GM19467 (cell line): ENCODE results near the gene CISD3.

ENCODE experiments used
- ATAC-seq: cut with Tn5 transposase; IDR thresholded peaks from one replicate; pipeline ENCODE4 v1.9.1; 2021; ENCODE audit warnings: mild to moderate bottlenecking, moderate library complexity; ENCODE audit not compliant: unreplicated experiment

Gene CISD3

DNA sequence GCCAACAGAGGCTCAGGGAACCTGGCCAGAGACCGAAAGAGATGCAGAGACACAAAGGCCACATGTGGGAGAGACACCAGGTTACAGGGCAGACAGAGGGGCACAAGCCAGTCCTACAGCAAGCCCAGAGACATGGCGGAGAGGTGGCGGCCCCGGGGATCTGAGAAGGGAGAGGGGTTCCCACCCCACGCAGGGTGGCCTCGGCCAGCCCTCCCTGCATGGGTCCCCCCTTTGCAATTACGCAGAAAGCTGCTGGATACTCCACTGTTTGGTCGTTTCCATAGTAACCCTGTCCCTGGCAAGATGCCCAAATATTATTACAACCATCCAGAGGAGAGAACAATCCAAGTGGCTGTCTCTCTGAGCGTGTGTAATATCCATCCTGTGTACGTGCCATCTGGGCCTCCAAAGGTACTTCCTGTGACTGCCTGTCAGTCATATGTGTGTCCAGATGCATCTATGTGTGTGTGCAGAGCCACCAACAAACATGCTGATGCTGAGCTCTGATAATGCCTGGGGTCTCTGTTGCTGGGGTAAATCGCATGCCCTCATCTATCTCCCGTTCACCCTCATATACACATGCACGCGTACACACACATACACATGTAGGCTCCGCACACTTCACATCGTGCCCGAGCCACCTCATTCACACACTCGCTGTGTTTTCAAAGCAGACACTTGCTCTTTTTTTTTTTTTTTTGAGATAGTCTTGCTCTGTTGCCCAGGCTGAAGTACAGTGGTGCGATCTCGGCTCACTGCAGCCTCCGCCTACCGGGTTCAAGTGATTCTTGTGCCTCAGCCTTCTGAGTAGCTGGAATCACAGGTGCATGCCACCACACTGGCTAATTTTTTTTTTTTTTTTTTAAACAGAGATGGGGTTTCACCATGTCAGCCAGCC lies 12.5 kb downstream of the CISD3 start:
- no peak for ATAC-seq

DNA sequence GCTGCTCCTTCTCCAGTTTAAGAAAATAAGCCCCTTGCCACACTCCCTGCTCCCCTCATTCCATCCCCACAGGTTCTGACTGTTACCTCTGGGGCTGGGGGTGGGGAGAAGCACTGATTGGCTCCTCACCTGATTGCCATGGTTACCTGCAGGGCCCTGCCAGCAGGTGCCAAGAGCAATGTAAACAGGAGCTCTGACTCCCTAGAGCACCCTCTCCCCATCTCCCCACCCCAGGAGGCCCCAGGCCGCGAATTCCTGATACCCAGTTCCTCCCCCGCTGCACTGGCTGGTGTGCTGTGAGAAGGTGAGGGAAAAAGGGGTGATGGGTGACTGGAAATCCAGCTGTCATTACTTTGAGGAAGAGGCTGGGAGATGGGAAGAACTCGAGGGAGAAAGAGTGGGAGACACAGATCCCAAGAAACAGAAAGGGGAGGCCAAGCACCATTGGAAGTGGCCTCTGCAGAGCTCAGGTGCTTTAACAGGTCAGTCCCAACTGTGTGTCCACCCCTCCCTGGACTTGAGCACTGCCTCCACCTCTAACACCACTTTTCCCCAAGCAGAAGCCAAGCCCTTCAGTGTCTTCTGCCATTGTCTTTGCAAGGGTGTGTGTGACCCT lies 13.5 kb downstream of the CISD3 start:
- no peak for ATAC-seq

DNA sequence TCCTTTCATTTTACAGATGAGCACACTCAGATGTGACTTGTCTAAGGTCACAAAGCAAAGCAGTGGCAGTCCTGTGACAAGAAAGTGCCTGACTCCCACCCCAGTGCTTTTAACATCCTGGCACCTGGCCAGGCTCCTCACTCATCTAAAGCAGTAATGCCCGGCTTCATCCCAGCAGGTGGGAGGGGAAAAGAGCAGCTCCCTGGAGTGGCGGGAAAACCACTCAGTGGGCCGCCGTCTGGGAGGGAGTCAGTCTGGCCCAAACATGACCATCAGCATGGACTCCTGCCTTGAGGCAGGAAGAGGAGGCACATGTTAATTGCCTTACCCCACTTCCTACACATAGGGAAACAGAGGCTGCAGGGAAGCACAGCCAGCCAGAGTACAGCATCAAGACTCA lies 15.4 kb downstream of the CISD3 start:
- no peak for ATAC-seq

DNA sequence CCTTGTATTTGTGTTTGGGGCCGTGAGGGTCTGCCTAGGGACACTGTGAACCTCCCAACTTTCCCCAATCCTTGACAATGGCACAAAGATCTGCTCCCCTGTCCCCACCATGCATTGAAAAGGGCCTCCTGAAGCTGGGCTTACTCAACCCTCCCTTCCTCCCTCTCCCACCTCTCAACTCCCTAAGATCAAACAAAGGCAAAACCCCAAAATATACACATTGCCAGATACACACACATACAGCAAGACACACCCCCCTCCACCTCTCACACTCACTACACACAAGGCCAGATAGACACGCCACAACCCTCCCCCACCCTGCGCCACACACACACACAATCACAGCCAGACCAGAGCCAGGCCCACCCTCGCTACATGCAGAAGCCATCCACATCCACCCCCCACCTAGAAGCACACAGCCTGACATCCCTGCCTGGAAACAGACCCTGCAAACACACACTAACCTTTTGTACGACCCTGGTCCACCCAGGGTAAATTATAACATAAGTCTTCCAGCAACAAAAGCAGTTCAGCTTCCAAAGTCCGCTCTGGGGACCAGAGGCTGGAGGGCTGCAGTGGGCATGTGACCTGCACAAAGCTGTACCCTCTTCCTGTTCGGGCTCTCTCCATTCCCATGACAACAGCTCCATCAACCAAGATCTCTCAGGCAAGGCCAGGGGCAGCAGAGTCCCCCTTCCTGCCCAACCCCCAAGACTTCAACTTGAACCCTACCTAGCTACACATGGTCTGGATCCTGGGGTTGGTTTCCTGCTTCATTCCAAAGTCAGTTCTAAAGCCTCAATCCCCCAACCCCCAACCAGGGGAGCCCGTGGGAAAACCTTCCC lies 16.1 kb downstream of the CISD3 start:
- ATAC-seq, result no peak

DNA sequence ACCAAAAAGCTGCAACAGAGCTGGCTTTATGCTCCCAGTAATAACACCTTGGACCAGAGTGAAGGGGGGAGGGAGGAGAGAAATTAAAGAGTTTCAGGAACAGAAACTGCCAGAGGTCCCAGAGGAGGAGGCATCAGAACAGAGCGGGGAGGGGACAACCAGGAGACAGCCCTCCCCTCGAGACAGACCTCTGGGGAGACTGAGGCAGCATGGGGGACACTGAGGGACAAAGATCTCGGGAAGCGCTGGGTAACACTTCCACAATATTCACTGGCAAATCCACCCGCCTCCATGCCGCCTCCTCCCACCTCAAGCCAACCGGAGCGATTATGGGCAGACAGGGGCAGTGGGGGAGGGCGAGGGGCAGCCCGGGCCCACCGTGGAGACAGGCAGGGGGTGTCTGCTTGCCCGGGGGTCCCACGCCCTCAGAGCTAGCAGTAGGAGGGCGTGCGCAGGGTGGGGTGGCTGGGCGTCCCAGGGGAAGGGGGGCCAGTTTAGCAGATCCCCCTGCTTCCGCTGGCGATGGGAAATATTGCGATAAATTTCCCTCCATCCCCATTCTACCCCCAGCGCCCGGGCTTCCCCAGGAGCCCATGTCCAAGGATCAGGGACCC lies 16.8 kb downstream of the CISD3 start:
- ATAC-seq, result no peak

DNA sequence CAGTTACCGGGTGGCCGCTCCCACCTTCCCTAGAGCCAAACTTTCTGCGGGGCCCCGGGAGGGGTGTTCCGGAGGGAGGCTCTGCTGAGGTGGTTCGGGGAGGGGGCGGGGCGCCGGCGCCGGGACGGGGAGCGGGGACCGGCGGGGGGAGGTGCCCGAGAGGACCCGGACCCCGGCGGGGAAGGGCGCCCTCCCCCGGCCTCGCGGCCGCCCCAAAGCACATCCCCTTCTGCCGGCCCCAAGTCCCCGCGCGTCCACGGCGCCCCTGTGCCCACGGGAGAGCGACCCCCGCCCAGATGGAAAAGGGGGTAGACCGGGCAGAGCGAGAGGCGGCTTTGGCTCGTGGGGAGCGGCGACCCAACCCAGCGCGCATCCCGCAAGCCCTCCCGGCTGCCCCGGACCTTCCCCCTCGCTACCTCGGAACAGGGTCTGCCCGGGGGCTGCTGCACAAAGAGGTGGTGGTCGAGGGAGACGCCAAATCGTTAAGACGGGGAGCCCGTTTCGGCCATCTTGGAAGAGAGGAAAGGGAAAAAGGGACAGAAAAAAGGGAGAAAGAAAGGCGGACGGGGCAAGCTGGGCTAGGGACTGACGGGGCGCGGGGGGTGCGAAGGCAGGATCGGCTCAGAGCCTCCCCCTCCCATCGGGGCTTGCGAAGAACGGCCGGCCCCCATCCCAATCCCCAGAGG lies 17.5 kb downstream of the CISD3 start:
- ATAC-seq, result no peak

DNA sequence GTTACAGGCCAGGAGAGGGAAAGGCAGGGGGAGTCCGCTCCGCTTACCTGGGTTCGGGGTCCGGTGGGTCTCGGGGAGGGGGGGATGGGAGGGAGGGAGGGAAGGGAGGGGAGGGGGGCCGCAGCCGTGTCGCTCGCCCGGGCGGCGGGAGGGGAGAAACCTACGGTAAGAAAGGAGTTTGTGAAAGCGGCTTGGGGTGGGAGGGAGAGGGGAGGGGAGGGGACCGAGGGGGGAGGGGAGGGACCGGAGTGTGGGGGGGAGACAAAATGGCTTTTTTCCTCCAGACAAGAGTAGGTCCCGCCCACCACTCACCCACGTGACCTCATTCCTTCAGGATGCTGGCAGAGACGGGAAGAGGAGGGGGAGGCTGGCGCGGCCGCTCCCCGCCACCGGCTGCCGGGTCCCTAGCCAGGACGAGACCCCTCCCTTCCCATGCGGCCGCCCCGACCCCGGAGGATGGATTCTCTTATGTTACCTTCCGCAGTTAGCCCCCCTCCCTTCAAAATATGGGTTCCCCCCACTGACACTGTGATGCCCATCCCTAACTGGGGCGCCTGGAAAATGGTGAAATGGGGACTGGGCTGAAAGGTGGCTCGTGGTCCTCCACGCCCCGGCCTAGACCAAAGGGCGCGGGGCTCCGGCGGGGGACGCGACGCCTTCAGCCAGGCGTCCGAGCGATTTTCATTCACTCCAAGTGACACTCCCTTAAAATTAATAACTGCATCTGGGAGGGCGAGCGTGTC lies 18.2 kb downstream of the CISD3 start, which contains the start of gene PCGF2:
TSS of gene PCGF2 (minus strand) at position 188 of the 743 bp plus-strand sequence. CDS start 7,934 bp downstream, outside the sequence.
- no peak for ATAC-seq

DNA sequence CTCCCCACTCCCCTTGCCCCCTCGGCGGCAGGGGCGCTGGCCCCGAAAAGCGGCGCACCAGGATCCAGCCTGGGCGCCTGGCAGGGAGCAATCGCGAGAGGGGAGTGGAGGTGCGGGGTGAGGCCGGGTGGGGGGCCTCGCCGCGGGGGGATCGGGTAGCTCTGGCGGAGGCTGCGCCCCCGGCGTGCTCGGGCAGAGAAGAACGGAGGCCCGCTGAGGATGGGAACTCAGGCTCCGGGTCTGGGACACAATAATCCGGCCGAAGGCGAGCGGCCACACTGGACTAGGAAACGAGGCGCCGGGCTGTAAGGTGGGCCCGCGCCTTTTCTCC lies 18.7 kb downstream of the CISD3 start:
- no peak for ATAC-seq

DNA sequence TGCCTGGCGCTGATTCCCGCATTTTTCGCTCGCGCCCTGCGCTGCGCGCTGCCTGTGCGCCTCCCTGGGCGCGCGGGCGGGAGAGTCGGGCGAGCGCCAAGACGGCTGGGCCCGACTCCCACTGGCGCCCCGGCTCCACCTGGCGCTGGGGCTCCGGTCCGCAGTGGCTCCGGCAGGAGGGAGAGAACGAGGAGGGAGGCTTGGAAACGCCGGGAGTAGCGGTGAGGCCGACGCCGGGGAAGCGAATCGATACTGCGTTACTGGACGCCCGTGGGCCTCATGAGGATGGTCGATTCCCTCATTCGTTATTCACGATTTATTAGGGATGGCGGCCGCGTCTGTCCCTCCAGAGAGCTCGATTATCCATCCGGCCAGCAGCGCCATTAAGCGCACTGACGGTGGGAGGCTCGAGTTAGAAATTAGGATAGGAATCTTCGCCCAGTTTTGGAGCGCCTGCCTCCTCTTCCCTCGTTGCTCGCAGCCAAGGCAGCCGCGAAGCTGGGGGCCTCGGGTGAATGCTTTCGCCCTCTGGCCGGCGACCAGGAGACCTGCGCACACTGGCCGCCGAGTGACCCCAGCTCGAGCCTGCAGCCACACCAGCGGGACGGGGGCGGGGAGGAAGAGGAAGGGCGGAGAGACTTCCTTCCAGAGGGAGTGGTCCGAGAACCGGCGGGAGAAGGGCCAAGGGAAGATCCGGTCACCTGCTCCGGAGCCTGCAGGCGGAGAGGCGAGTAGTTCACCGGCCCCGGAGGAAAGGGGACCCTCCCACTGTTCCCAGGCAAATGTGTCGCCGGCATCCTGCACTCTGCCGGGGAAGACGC lies 19.3 kb downstream of the CISD3 start:
- ATAC-seq, result no peak

DNA sequence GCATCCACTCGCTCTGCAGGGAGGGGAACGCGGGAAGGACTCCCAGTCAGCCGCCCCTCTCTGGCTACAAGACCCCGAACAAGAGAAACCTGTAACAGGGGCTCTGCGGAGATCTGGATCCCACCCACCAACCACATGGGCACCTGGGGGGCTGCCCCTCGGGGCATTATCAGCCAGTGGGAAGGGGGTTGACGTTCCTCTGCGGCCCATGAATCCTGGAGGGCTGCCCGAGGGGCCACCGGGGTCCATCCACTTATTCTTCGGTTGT lies 19.8 kb downstream of the CISD3 start:
- no peak for ATAC-seq

DNA sequence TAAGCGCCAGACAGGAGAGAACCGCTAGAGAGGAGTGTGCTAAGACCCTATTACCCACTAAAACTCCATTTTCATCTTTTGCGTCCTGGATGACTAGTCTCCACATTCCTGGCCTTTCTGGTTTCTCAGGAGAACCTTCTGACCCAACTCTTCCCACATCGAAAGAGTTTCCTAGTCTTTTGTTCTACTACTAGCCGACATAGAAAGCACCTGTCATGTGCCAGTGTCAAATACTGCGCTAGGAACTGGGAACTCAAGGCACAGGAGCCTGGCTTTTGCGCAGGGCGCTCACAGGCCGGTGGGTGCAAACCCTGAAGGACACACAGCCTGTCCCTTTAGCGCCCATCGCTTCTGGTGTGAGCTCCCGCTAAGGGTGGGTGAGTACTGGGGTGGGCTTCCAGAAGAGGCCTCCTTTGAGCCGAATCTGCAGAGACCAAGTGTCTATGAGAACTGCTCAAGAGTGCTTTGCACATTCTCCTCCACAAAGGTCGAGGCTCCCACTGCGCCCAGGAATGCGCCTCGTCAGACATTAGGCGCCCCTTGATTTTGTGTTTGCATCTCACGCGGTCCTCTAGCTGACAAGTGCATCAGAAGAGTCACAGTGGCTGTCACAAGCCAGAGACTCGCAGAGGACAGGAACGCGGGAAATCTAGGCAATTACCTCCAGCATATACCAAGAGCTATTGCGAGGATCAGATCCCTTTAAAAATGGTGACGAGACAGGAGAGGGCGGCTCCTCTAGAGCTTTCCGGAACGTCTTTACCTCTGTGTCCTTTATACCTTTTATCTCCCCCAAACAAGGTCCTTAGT lies 20.4 kb downstream of the CISD3 start:
- no peak for ATAC-seq

DNA sequence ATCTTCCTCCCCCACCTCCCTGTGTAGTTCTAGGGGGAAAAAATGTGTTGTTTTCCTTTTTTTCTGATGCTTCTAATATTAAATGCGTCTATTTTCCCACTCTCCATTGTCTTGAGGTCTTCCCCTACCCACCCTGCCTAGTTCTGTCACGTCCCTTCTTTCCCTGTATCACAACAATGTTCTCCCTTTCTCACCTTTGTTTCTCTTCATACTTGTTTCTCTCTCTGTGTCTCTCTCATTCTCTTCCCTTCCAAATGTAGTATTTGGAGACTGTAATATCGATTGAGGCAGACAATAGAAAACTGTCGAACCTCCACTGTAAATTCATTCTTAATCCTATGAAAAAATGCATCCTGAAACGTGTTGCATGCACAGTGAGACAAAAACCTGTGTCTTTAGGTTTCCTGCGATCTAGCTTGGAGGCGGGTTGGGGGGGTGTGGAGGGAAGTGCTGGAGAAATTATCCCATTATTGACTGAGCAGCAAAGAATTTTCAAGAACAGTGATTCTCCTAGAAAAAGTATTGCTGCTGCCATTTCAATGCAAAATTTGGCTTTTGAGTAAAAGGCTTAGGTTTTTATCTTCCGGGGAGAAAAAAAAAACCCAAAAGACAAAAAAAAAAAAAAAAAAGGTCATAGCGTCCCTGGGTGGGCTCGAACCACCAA lies 21.1 kb downstream of the CISD3 start:
- no peak for ATAC-seq

DNA sequence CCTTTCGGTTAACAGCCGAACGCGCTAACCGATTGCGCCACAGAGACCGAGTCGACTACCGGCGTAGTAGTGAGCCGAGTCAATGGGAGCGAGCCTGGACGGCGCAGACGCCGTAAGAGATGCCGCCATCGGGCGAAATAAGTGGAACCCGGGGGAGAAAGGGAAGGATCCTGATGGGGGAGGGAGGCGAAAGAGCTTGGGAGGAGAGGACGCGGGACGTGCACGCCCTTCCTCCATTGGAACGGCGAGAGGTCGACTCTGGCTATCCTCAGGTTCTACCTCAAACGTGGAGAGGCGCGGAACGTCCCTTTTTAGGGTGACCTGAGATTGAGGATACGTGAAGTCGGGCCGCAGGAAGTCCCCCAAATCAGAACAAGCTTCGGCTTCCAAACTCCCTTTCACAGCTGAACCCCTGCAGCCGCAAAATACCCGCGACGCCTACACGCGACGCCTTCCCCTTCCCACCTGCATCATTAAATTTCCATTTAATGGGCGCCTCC lies 21.7 kb downstream of the CISD3 start:
- peak; percentile 19 for ATAC-seq

DNA sequence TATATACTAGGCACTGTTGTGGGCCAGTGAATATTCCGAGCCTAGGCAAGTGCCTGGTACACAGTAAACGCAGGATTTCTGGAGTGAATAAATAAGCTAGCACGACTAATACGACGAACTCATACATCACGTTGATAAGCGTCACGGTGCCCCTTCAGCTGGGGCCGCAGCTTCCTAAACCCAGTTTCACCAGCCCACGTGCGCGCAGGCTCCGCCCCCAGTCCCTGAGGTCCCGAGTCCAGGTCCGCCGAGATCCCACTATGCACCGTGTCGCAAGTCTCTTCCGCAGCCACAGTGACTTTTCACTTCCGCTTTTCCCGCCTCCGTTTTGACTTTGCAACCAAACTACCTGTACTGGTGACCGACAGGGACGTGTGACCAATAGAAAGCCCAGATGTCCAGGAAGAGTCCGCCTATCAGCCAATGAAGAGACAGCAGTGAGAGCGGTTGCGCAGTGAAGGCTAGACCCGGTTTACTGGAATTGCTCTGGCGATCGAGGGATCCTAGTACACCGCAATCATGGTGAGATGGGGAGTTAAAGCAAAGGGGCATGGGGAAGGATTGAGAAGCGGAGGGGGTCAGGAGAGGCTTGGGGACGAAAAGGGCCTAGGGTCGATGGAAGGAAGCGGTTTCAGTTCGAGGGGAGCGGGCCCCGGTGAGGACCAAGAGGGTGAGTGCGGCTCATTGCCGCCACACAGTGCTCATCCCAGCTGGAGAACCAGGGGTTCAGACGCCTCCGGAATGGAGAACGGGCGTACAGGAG lies 22.3 kb downstream of the CISD3 start, which contains the start of gene PSMB3:
TSS of gene PSMB3 (plus strand) at position 434 of the 763 bp plus-strand sequence. CDS start at position 520, 86 bp downstream.
- peak; percentile 81 for ATAC-seq

DNA sequence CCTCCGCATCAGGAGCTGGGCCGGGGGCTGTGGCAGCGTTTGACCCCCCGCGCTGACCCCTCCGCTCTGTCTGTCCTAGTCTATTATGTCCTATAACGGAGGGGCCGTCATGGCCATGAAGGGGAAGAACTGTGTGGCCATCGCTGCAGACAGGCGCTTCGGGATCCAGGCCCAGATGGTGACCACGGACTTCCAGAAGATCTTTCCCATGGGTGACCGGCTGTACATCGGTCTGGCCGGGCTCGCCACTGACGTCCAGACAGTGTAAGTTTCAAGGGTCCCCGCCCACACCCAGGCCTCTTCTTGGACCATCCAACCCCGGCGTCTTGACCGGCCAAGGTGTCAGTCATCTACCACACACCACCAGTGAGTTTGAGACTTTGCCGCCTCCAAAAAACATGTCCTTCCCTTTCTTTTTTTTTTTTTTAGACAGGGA lies 22.9 kb downstream of the CISD3 start:
- no peak for ATAC-seq

DNA sequence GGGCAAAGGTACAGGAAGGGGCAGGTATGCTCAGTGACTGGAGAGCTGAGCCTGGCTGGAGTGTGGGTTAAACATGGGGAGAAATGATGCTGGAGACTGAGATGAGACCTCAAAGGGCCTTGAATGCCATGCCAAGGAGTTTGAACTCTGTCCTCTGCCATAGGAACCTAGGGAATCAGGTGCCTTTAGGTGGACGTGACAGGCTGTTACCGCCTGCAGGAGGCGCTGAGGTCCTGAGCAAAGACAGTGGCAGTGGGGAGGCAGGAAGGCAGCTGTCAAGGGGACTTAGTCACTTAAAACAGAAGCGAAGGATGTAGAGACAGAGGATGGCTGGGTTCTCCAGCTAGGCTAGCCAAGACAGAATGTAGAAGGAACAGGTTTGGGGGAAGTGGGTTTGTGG lies 31.5 kb downstream of the CISD3 start:
- ATAC-seq, result no peak

DNA sequence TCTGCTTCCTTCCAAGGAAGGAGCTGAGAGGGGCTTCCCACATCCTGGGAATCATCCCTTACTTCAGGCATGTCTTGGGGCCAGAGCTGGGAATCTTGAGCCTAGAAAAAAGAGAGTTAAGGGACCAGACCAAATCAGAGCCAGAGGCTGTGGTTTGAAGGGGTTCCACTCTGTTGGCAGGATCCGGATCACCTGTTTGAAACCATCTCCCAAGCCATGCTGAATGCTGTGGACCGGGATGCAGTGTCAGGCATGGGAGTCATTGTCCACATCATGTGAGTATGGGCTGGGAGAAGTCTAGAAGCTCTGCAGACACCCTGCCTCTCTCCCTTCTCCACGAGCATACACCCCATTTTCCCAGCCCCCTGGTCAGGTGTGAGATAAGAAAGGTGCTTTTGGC lies 32.1 kb downstream of the CISD3 start:
- ATAC-seq, result no peak
